Pulmonary artery endothelial cell (primary cell): ENCODE data around the gene AQP12B. TPM values are rescaled to one million over a fixed set of nuclear protein-coding genes. Genes with fewer than 3 reads are reported as not detected.

Experiments
- DNase-seq: peaks from one replicate; pipeline ENCODE4 v3.0.0-alpha.2; 2011; ENCODE audit warnings: low read depth, low spot score
- total RNA-seq: library from RNA; depleted of rRNA; stranded (reverse); fragments of >200 nt; gene quantifications from 2 replicates; pipeline ENCODE4 v1.2.3, GENCODE V29; 2014

AQP12B gene
- total RNA-seq, 1 donor from 2014 or later = not detected

- no peak for DNase-seq
Observed at GRCh38 chr2:240648650-240649275, 33.9 kb downstream of the AQP12B start.

GRCh38 chr2:240648155-240648649, 34.5 kb downstream of the AQP12B start:
- DNase-seq = no peak

GRCh38 chr2:240647503-240648154, 35.1 kb downstream of the AQP12B start:
- DNase-seq = no peak

DNA sequence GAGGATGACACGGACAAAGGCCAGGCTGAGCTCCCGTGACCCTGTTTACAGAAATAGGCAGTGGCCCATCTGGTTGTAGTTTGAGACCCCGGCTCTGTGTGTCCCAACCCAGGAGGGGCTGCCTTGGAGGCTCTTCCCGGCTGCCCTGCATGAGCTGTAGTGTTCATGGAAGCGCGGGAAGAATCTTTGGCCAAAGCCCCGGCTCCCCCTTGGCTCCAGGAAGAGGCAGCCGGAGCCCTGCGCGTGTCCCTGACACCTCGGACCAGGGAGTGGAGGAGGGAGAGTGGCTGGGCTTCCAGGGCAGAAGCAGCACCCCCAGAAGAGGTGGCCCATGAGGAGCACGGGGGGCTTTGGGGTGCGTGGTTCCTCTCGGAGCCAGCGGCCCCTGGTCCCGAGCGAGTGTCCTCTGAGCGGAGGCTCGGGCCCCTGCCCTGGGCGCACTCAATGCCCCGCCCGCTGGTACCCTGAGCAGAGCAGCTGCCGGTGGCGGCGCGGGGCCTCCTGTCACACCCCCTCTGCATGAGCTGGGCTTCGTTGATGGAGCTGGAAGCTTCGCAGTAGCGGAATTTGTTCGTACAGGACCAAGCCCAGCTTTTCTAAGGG, 35.7 kb downstream of the AQP12B start:
- no peak for DNase-seq

DNA sequence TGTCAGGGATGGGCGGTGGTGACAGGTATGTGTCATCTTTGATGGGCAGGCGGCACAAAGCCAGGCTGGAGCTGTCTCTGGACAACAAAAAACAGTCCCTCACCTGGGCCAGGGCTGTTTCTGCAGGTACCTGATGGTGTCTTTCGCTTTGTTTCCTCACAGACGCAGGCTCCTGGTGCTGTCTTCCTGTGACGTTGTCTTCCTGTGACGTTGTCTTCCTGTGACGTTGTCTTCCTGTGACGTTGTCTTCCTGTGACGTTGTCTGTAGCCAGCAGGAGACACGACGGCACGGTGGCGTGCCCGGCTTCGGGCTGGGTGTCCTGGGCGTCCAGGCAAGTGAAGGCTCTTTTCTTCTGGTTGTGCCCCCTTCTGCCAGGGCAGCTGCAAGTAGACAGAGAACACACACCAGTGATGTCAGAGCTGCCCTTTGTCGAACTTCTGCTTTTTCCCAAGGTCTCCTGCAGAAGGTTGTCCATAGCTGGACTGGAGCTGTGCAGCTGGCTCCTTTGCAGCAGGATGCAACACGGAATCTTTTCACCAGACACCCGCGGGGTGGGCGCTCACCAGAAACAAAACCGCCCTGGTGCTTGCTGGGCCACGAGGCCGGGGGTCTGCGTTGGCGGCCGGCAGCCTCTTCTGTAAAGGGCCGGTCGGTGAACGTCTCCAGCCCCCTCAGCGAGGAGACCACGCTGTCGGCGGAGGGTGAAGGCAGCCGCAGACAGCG, 36.3 kb downstream of the AQP12B start:
- DNase-seq = no peak

- no peak for DNase-seq
Observed at GRCh38 chr2:240645801-240646175, 36.9 kb downstream of the AQP12B start.

- no peak for DNase-seq
Observed at GRCh38 chr2:240645346-240645745, 37.3 kb downstream of the AQP12B start.

DNA sequence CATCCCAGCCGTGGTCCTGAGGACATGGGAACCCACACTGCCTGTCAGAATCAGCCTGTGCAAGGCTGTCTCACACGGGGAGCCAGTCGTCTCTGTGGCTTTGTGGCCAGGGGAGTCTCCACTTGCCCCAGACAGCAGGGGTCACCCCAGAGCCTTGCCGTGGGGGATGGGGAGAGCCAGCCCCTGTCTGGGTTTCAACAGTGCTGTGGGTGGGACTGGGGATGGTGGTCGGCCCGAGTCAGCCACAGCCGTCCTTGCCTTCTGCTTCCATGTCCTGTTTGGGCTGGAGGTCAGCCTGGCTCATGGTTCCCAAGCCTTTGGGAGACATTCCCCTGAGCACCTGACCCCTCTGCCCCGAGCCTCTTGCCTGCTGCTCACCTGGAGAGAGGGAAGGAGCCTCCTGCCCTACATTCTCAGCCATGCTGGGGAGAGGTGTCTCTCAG, 37.8 kb downstream of the AQP12B start:
- no peak for DNase-seq

DNA sequence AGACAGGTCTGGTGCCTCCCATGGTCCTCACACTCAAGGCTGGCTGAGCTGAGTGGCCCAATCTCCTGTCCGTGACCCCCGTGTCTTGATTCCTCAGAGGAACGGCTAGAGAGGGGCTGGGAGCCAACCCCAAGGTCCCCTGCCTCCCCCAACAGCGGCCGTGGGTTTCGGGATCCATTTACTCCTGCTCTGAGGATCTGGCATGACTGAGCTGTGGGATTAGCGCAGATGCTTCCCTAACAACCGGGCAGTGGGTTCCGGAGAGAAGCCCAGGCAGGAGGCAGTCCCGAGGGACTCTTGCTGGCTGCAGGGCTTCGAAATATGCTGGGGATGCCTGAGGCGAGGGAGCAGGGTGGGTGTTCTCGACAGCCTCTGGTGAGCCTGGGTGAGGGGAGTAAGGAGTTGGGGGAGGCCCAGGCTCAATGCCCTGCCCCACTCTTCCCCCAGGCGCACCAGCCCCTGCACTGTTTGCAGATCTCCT, 38.5 kb downstream of the AQP12B start:
- no peak for DNase-seq

DNA sequence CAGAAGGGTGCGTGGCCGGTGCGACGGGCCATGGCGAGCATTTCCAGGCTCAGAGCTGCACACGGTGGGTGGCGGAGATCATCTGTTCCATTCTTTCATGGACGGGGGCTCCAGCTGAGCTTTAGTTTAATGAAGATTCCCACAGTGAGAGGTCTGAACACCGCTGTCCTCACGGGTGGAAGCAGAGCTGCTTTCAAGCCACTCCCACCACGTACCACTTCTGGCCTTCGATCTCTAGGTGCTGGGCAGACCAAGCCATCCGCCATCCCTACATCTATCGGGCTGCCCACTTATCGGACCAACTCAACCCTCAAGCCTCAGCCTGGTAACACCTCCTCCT, 38.9 kb downstream of the AQP12B start:
- no peak for DNase-seq

- DNase-seq = no peak
Observed at GRCh38 chr2:240643093-240643810, 39.4 kb downstream of the AQP12B start.

GRCh38 chr2:240642806-240643092, 39.9 kb downstream of the AQP12B start:
- DNase-seq = no peak

GRCh38 chr2:240642061-240642805, 40.5 kb downstream of the AQP12B start:
- no peak for DNase-seq

DNA sequence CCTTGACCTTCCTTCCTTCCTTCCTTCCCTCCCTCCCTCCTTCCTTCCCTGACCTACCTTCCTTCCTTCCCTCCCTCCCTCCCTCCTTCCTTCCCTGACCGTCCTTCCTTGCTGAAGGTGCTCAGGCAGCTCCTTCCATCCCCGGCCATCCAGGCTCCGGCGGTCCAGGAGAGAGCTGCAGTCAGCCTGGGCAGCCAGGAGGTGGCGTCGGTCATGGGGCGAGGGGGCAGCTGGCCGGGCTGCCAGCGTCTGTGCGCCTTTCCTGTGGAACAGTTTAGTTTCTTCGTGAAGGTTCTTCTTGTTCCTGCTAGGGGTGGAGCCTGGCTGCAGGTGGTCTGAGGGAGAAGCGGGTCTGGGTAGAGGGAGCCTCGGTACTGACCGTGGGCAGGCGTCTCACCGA, 41.7 kb downstream of the AQP12B start:
- DNase-seq = no peak

DNA sequence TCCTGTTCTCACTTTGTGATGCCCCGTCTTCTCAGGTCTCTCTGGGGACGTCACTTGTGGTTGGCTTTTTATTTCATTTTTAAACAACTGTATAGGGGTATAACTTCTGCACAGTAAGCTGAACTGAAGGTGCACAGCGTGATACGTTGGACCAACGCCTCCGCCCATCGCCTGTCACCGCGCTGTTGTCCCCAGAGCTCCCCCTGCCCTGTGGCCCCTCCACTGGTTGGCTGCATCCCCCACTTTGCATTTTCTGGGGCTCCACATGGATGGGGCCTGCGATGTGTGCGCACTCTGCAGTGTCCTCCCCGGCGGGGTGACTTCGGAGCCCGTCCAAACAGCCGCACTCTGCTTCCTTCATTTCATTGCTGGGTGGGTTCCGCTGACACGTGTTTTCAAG, 43.1 kb downstream of the AQP12B start:
- no peak for DNase-seq

GRCh38 chr2:240638512-240639160, 44.0 kb downstream of the AQP12B start:
- DNase-seq = no peak

DNA sequence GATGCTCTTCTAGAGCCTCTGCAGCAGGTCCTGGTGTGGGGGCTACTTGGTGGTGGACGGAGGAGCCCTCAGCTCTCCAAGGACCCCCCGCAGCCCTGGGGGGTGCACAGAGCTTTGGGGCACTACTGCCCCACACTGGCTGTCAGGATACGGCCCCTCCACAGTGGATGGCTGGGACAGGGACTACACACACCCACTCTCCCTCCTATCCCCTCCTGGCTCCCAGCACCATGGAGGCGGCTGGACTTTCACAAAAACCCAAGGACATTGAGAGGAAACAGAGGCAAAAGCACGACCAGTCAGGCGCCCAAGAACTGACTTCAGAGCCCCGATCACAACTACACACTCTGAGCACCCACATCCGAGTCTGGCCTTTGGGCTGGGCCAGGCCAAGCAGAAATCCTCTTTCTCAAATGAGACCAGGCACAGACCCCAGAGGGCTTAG, 44.8 kb downstream of the AQP12B start:
- no peak for DNase-seq

GRCh38 chr2:240637116-240637900, 45.4 kb downstream of the AQP12B start:
- DNase-seq = no peak

DNA sequence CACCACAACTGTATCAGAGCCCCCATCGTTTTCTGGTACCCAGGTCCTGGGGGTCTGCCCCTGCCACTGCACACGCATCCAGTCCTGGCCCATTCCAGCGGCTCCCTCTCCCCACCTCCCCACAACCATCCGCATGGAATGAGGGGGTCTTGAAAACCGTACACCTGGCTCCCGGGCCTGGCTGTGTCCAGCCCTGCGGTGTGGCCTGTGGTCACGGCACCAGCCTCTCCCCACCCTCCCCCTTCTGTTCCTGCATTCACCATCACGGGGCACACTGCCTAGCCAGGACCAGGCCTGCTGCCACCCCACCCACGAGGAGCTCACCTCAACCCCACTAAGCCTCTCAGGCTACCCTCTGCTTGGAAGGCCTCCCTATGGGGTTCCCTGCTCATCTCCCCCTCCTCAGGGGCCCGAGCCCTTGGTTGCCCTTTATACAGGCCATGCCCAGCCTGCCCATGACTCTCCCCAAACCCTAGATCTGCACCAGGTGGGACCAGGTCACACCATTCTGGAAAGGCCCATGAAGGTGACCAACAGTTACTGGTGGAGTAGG, 46.0 kb downstream of the AQP12B start:
- no peak for DNase-seq
